Kidney glomerular epithelial cell (primary cell): ENCODE results near the gene PSMC6.
"Not testable (repeated sequence)": the region's sequence is repeated elsewhere in the genome, so short reads cannot be mapped to it uniquely, and the experiment has no call there.

Experiments used
- DNase-seq: peaks from one replicate; lab custom pipeline; 2025; lab: John Stamatoyannopoulos, UW

The PSMC6 gene

DNA sequence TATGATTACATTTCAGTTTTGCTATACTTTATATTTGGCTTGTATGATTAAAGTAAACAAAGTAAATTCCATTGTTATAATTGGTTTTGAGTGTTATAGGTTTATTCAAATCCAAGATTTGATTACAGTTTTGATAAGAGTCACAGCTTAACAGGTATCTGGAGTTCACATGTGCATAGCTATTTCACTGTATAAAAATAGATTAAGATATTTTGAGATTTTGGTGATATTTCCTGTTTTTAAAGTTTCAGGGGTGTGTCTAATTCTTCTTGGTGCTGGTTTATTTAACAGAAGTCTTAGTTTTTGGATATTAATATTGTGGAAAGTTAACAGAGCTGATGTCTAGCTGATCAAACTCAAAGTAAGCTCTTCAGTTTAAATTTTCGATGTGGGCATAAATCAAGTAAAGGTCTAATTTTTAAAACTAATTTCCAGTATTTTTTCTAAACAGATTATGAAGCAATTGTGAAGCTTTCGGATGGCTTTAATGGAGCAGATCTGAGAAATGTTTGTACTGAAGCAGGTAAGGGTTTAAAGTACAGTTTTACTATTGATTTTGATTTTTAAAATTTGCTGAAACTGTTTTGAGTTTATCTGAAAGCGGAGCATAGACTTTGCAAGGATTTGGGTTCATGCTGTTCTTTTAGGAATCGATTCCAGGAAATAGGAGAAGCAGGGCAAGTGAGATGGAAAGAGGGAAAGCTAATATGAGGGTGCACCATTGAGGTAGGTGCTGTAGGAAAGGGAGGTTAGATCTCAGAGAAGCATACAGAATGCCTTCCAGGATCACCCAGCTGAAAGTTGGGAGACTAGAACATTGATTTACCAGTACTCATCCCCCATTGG lies 16.7 kb downstream of the PSMC6 start:
- DNase-seq: no peak

DNA sequence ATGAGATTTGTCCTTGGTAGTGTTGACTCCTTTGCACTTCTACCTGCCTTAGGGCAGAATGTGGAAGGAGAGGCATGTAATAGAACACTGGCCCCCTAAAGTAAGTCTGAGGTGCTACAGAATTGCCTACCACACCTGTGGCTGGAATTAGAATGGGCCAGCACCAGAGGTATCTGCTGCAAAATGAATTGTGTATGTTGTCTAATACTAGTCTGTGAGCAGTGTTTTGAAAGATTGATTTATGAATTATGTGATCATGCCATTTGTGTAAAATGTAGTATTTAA lies 17.3 kb downstream of the PSMC6 start:
- DNase-seq: no peak

DNA sequence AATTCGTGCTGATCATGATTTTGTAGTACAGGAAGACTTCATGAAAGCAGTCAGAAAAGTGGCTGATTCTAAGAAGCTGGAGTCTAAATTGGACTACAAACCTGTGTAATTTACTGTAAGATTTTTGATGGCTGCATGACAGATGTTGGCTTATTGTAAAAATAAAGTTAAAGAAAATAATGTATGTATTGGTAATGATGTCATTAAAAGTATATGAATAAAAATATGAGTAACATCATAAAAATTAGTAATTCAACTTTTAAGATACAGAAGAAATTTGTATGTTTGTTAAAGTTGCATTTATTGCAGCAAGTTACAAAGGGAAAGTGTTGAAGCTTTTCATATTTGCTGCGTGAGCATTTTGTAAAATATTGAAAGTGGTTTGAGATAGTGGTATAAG lies 20.5 kb downstream of the PSMC6 start:
- DNase-seq: not testable (repeated sequence)

DNA sequence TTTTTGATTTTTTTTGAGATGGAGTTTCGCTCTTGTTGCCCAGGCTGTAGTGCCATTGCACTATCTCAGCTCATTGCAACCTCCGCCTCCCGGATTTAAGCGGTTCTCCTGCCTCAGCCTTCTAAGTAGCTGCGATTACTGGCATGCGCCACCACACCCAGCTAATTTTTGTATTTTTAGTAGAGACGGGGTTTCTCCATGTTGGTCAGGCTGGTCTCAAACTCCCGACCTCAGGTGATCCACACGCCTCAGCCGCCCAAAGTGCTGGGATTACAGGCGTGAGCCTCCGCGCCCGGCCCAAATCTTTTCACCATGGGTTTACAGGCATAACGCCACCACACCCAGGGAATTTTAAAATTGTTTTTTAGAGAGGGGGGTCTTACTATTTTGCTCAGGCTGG lies 22.0 kb downstream of the PSMC6 start:
- DNase-seq: not testable (repeated sequence)

DNA sequence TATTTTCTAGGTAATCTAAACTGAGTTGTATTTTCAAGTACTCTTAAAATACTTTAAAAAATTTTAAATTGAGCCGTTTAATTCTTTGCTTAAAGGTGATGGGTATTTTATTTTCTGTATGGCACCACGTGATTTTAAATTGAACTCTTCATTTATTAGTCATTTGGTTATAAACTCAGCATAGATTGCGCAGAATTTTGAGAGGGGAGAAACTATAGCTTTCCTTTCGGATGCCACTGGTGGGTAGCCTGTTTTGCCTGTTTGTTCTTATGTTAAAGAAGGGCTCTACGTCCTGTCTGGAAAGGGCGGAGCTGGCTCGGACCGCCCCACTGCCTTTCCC lies 22.6 kb downstream of the PSMC6 start:
- no peak for DNase-seq

DNA sequence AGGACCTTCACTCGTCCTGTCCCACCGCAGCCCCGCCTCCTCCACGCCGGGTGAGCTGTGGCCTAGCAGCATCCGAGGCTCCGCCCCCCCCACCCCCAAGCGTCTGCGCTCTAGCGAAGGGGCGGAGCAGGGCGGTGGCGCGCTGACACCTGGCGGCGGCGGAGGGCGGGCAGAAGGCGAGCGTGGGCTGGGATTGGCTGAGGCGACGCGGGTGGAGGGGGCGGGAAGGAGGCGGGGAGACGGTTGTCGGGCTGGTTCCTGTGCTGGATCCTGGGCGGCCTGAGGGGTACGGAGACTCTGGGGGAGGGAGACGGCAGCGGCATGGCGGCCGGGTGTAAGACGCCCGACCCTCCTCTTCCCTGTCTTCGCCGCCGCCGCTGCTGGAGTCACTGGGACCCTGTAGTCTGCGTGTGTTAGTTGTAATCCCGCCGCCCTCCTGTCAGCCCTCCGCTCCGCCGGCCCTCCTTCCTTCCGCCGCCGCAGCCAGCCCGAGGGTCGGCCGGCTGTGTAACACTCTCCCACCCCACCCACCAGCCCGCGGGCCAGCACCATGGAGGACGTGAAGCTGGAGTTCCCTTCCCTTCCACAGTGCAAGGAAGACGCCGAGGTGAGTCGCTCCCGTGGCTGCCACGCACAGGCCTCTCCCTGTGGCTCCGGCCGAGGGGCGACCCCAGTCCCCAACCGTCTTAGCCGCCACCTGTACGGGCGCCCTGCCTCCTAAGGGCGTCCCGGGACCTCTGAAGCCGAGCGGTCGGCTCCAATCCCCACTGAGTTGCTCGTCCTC lies 23.1 kb downstream of the PSMC6 start, which contains the start of gene STYX:
STYX (plus strand) TSS at position 242 of the 784 bp plus-strand sequence; CDS start at position 551, 309 bp downstream.
- DNase-seq: peak; percentile 97

DNA sequence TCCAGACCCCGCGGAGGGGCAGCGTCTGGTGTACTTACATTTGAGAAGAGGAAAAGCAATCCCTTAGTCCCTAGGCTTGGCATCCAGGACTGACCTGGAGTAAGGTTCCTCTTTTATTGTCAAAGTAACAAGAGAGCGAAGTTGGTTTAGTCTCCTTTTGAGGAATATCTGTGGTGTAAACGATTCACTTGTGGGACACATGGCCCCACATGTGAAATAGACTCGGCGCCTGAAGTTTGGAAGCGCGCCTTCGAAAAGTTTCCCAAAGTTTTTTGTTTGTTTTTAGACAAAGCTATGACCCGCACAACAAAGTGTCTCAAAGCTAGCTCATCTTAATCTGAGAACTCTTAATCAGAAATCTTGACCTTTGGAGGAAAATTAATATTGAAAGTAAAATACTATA lies 23.7 kb downstream of the PSMC6 start:
- DNase-seq: no peak

DNA sequence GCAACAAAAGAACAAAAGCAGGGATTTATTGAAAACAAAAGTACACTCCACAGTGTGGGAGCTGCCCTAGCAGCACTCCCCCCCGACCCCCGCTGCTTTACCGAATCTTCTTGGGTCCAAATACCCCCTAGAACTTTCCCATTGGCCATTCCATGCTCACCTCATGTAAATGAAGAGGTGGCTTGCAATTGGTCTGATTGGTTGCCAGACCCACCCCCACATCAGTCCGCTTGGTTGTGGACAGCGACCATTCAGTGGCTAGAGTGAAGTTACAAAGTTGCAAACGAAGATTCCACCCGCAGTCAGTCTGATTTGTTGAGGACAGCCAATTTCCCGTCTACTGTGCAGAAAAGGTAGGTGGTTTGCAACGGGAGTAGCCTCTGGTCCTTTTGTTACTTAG lies 26.8 kb downstream of the PSMC6 start:
- no peak for DNase-seq

DNA sequence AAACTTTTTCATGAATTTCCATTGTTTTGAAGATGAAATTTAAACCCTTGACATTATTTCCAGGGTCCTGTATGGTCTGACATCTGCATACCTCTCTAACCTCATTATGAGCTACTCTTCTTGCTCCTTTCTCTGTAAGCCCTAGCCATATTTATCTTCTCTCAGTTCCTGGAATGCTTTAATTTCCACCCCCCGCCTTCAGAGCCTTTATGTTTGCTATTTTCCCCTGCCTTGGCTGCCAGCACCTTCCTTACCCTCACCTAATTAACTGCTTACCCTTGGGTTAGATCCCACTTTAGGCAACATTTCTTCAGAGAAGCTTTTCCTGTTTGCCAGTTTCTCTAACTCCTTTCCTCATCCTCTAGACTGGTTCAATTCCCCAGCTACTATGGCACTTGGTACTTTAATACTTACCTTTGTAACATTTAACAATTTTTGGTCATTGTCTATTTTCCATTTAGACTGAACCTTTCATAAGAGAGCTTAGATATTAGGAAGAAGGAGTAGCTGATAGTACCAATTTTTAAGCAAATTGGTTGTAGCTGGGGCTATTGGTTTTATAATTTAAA lies 29.0 kb downstream of the PSMC6 start:
- DNase-seq: no peak

DNA sequence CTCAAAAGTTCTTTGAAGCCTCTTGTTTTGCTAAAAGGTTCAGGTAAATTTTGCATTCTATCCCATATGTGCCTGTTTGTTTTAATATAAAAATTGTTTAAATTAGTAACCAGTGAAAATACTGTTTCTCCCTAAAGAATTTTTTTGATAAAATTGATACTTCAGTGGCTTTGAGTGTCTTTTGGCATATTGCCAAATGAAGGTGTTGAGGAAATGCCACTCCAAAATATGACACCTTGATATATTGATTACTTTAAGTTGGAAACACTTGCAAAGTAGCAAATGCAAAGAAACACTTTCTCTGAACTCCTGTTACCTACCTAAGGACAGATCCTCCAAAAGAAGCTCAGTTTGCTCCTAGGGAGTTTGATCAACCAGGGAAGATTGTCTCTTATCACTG lies 31.4 kb downstream of the PSMC6 start:
- no peak for DNase-seq

DNA sequence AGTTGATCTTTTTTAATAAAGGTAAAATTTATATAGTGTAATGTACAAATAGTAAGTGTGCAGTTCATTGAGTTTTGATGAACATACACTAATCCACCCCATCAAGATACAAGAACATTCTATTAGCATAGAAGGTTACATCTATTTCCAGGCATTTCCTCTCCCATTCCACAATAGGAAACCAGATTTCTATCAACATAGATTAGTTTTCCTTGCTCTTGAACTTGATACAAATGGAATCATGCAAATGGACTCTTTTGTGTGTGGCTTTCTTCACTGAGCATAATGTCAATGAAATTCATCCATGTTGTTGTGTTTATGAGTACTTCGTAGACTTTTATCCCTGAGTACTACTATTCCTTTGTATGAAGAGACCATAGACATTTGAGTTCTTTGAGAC lies 33.8 kb downstream of the PSMC6 start:
- no peak for DNase-seq

DNA sequence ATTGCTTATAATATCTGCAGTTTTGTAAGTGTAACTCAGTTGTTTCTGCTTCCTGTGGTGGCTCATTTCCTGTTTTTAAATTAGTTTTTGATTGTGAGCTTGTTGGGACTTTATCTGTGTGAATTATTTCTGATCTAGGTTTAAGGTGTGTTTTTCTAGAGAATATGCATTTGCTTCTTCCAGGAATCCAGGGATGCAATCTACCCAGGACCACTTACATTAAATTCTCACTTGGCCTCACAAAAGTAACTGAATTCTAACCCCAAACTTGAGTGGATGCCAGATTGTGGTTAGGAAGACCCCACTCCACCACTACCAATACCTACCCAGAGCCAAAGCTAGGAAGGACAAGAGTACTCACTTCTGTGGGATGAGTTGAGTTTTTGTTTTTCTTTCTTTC lies 34.9 kb downstream of the PSMC6 start:
- DNase-seq: no peak

DNA sequence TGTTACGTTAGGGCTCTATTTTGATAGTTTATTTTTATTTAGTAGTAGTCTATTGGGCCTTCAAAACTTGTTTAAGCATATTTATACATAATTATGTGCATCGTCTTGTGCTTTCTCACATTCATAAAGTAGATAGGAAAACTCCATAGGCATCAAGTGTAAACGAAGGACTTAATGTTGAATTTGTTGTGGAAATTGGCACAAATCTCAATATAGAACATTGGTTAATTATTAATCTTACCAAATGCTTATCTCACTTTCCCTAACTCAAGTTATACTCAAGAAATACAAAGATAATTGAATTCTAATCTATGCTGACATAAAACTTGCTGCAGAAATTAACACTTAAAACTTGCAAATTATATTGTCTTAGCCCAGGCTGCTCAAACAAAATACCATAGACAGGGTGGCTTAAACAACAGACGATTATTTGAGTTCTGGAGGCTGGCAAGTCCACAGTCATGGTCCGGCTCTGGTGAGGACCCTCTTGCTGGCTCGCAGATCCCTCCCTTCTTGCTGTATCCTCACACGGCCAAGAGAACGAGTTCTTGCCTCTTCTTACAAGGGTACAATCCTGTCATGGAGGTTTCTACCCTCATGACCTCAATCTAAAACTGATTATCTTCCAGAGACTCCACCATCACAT lies 41.8 kb downstream of the PSMC6 start:
- no peak for DNase-seq

DNA sequence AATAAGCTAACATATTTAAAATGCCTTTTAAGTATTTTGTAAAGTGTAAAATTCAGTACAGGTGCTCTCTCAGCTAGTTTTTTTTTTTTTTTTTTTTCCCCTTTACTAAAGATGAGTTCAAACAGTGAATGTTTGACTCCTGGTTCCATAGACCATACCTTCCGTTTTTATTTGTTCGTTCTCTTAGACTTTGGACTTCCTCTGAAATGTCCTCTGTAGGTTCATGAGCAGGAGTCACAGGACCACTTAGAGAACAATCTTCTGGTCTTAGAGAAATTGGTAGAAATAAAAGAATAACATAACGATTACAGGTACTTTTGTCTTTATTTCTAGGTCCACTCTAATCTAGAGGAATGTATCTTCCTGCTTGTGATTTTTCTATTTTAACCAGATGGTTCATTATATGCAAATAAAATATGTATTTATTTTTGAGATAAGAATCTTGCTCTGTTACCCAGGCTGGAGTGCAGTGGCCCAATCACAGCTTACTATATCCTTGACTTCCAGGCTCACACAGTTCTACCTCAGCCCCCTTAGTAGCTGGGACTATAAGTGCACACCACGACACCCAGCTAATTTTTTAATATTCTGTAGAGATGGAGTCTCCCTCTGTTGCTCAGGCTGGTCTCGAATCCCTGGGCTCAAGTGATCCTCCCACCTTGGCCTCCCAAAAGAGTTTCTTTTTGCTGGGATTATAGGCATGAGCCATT lies 48.8 kb downstream of the PSMC6 start:
- no peak for DNase-seq

DNA sequence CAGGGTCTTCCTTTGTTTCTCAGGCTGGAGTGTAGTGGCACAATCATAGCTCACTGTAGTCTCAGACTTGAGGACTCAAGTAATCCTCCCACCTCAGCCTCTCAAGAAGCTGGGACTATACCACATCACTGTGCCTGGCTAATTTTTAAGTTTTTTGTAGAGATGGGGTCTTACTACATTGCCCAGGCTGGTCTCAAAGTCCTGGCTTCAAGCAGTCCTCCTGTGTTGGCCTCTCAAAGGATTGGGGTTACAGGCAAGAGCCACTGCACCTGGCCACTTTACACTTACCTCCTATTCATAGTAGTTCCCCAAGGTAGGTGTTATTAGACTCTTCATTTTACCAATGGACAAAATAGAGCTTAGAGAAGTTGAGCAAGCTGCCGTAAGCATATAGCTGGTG lies 52.1 kb downstream of the PSMC6 start:
- DNase-seq: no peak

DNA sequence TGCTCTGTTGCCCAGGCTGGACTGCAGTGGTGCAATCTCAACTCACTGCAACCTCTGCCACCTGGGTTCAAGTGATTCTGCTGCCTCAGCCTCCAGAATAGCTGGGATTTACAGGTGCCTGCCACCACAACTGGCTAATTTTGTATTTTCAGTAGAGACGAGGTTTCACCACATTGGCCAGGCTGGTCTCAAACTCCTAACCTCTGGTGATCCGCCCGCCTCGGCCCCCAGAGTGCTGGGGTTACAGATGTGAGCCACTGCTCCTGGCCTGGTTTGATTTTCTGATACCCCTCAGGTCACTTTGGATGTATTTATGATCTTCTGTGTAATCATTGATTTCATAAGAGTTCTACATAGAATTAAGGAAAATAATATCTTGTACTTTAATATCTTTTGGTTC lies 55.9 kb downstream of the PSMC6 start:
- not testable (repeated sequence) for DNase-seq

DNA sequence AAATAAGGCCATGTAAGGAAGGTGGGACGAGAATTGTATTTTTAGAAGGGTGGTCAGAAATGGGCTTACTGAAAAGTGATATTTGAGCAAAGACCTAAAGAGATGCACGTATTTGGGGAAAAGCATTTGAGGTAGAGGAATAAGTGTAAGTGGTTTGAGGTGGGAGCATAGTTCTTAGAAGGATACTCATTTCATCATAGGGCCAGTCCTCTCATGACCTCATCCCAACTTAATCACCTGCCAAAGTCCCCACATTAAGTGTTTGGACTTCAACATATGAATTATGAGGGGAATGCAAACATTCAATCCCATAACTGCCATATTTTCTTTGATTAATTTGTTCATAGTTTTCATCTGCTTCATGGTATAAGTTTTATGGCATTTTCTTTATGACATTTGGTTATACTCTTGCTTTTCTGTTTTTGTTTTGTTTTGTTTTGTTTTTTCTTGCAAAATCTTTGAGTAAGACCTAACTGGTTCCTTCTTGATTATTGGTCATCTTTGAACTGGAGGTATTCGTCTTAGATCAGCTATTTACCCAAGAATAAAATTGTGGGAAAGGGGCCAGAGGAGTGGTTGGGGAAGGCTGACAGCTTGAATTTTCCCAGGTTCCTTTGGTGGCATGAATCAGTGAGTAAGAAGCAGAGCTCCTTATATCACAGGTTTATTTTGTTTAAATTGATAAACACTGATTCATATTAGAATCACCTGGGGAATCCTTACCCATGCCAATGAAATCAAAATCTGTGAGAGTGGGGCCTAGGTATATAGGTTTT lies 60.2 kb downstream of the PSMC6 start:
- DNase-seq: no peak

DNA sequence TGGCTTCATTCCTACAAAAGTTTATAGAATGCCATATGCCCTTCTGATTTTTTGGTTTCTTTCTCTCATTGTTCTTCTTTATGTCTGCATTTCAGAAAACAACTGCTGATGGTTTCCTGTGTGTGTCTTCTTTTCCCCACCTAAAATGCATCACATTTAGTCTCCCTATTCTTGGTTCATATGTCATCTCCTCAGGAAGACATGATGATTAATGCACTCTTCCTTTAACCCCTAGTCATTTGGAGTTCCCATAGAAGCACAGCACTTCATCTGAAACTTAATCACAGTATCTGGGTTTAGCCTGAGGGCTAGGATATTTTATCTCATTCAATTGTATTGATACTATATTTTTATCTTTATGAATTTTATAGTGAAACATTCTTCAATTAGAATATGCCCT lies 62.9 kb downstream of the PSMC6 start:
- DNase-seq: no peak

DNA sequence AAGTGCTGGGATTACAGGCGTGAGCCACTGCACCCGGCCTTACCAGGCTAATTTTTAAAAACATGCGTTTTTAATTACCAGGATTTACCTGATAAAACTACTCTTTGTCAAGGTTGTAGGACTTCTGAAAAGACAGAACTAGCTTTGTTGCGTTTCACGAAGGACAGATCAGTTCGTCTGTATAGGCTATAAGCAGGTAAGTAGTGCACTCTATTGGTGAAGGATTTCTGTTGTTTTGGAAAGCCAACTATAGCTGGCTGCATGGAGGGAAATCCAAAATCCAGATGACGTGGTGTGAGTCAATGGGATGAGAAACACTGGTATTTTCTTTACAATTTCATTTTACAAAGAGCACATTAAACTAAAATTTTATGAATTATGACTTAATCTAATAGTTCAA lies 69.8 kb downstream of the PSMC6 start:
- no peak for DNase-seq
